Fibroblast of the aortic adventitia (primary cell): ENCODE measurements around the gene CD2AP. TPM values are rescaled to one million over a fixed set of nuclear protein-coding genes. Genes with fewer than 3 reads are reported as not detected.

Source experiments
- DNase-seq: peaks from one replicate; pipeline ENCODE4 v3.0.0-alpha.2; 2010; ENCODE audit warnings: low read depth
- H3K4me3 ChIP-seq: 2 replicates; pipeline ENCODE4 v1.5.1; 2011; ENCODE audit warnings: low read depth, mild to moderate bottlenecking, control low read depth, low read length, moderate library complexity
- CTCF ChIP-seq: IDR thresholded peaks from 2 replicates; pipeline ENCODE4 v1.5.1; 2011; ENCODE audit warnings: mild to moderate bottlenecking, low read length, control low read depth, inconsistent platforms; ENCODE audit not compliant: insufficient read depth
- total RNA-seq: library from RNA; depleted of rRNA; stranded (reverse); fragments of >200 nt; gene quantifications from 2 replicates; pipeline ENCODE4 v1.2.3, GENCODE V29; 2012; ENCODE audit warnings: low replicate concordance

Gene CD2AP
- total RNA-seq, 1 donor = 33.3 TPM

GRCh38 chr6:47457370-47457769 is 20.2 kb upstream of the CD2AP start:
- H3K4me3 ChIP-seq = no peak overlapping the region
- no peak for TF ChIP-seq CTCF
- DNase-seq = no peak

GRCh38 chr6:47464052-47464451 is 13.5 kb upstream of the CD2AP start:
- H3K4me3 ChIP-seq = no peak overlapping the region
- no peak for DNase-seq
- no peak for TF ChIP-seq CTCF

GRCh38 chr6:47465117-47465516 is 12.5 kb upstream of the CD2AP start:
- DNase-seq = no peak
- TF ChIP-seq CTCF = no peak
- H3K4me3 ChIP-seq = no peak overlapping the region

- no peak overlapping the region for H3K4me3 ChIP-seq
- no peak for TF ChIP-seq CTCF
- no peak for DNase-seq
These were observed 5.7 kb upstream of the CD2AP start for GRCh38 chr6:47471911-47472310.

- DNase-seq = no peak
- no peak for TF ChIP-seq CTCF
- no peak overlapping the region for H3K4me3 ChIP-seq
These were observed 3.7 kb upstream of the CD2AP start for GRCh38 chr6:47473791-47474346.

GRCh38 chr6:47475319-47475816 is 2.2 kb upstream of the CD2AP start:
- TF ChIP-seq CTCF = no peak
- H3K4me3 ChIP-seq = no peak overlapping the region
- DNase-seq = no peak
